Adipocyte (in vitro differentiated cells): Measurements from ENCODE around the gene CHGA.

ENCODE experiments used
- DNase-seq: peaks from one replicate; pipeline ENCODE4 v3.0.0-alpha.2; 2015; ENCODE audit warnings: low read depth
- H3K27me3 ChIP-seq: replicated peaks from 2 replicates; pipeline ENCODE4 v1.7.0; 2013; ENCODE audit warnings: mild to moderate bottlenecking, low read length, moderate library complexity; ENCODE audit not compliant: control insufficient read depth, insufficient read depth
- H3K36me3 ChIP-seq: 2 replicates; pipeline ENCODE4 v1.7.0; 2013; ENCODE audit warnings: low read length, mild to moderate bottlenecking, moderate library complexity; ENCODE audit not compliant: control insufficient read depth, insufficient read depth, severe bottlenecking
- H3K4me1 ChIP-seq: 2 replicates; pipeline ENCODE4 v1.7.0; 2013; ENCODE audit warnings: mild to moderate bottlenecking, low read length, moderate library complexity; ENCODE audit not compliant: control insufficient read depth, insufficient read depth
- H3K4me3 ChIP-seq: 2 replicates; pipeline ENCODE4 v1.7.0; 2013; ENCODE audit warnings: mild to moderate bottlenecking, low read length, moderate library complexity
- H3K9ac ChIP-seq: 2 replicates; pipeline ENCODE4 v1.7.0; 2013; ENCODE audit warnings: mild to moderate bottlenecking, low read length, moderate library complexity
- H3K9me3 ChIP-seq: 2 replicates; pipeline ENCODE4 v1.7.0; 2013; ENCODE audit warnings: mild to moderate bottlenecking, low read length, moderate library complexity; ENCODE audit not compliant: control insufficient read depth

CHGA gene

GRCh38 chr14:92932448-92933395, 9.8 kb downstream of the CHGA start:
- peaks cover 10% of the 10 kb centered on the region for H3K4me1 ChIP-seq
- DNase-seq: no peak
- no peak overlapping the region for H3K4me3 ChIP-seq
- no peaks in the 10 kb centered on the region for H3K36me3 ChIP-seq
- H3K27me3 ChIP-seq: peaks cover 45% of the 10 kb centered on the region
- H3K9ac ChIP-seq: no peak overlapping the region
- no peaks in the 10 kb centered on the region for H3K9me3 ChIP-seq

- H3K36me3 ChIP-seq: no peaks in the 10 kb centered on the region
- H3K9ac ChIP-seq: no peak overlapping the region
- no peak for DNase-seq
- no peaks in the 10 kb centered on the region for H3K9me3 ChIP-seq
- H3K4me1 ChIP-seq: peaks cover 10% of the 10 kb centered on the region
- peaks cover 43% of the 10 kb centered on the region for H3K27me3 ChIP-seq
- no peak overlapping the region for H3K4me3 ChIP-seq
These were observed 10.5 kb downstream of the CHGA start for GRCh38 chr14:92933481-92933880.

DNA sequence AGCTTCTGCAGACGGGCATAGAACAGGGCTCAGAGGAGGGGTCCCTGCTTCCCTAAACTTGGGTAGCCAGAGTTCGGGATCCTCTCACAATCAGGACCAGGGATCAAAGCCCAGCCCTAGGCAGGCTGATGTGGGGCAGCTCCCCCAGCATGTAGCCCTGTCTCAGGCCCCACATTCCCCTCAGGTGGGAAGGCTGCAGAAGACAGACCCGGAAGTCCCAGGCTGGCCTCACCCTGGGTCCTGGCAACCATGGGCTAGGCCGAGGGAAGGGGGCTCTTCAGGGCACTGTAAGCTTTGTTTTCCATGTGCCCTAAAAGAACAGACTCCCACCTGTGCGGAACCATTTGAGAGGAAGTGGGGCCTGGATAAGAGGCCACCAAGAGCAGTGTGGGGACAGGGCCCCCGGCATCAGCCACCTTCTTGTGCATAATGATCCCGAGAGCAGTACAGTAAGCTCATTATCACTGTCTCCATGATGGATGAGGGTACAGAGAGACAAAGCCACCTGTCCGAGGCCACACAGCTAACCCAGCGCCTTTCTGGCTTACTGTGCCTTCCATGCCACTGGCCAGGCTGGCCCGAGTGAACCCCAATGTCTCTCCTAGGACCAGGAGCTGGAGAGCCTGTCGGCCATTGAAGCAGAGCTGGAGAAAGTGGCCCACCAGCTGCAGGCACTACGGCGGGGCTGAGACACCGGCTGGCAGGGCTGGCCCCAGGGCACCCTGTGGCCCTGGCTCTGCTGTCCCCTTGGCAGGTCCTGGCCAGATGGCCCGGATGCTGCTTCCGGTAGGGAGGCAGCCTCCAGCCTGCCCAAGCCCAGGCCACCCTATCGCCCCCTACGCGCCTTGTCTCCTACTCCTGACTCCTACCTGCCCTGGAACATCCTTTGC, 11.5 kb downstream of the CHGA start:
- no peaks in the 10 kb centered on the region for H3K9me3 ChIP-seq
- H3K27me3 ChIP-seq: peaks cover 38% of the 10 kb centered on the region
- no peak overlapping the region for H3K4me3 ChIP-seq
- H3K36me3 ChIP-seq: no peaks in the 10 kb centered on the region
- H3K4me1 ChIP-seq: peaks cover 10% of the 10 kb centered on the region
- no peak for DNase-seq
- no peak overlapping the region for H3K9ac ChIP-seq

DNA sequence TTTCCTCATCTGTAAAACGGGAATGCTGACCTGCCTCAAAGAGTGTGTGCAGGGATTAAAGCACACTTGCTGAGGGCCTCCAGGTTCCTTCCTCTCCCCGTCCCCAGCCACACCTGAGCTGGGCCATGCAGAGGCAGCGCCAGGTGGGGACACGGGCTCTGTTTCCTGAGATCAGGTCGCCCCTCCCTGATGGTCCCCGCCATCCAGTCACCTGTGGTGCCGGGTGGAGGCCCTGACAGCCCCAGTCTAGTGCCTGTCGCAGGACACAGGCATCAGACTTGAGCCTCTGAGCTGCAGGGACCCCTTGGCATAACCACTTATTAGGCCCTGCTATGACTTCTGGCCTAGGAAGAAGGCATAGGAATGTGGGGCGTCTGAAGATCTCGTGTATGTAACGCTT, 12.5 kb downstream of the CHGA start:
- peaks cover 27% of the 10 kb centered on the region for H3K27me3 ChIP-seq
- no peak overlapping the region for H3K9ac ChIP-seq
- no peaks in the 10 kb centered on the region for H3K9me3 ChIP-seq
- no peak overlapping the region for H3K4me3 ChIP-seq
- H3K36me3 ChIP-seq: no peaks in the 10 kb centered on the region
- peaks cover 10% of the 10 kb centered on the region for H3K4me1 ChIP-seq
- DNase-seq: no peak

DNA sequence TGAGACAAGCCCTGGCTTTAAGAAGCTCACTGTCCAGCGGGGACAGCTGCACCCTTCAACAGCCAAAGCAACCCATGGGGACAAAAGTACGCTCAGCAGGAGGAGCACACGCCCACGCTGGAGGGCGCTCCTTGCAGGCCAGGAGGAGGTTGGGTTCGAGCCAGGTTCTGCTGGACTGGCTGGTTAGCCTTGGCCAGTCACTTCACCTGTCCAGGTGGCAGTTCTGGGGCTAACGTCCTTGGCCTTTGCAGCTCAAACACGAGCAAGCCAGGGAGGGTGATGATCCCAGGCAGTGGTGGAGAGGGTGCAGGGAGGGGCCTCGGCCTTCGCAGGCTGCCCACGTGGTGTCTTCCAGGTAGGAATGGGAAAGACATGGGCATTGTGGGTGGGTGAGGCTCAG, 13.1 kb downstream of the CHGA start:
- DNase-seq: no peak
- Histone ChIP-seq H3K9ac (no peak overlapping the region), H3K4me1 (peaks cover 5% of the 10 kb centered on the region), H3K4me3 (no peak overlapping the region), H3K9me3 (no peaks in the 10 kb centered on the region), H3K27me3 (peaks cover 25% of the 10 kb centered on the region), H3K36me3 (no peaks in the 10 kb centered on the region)

DNA sequence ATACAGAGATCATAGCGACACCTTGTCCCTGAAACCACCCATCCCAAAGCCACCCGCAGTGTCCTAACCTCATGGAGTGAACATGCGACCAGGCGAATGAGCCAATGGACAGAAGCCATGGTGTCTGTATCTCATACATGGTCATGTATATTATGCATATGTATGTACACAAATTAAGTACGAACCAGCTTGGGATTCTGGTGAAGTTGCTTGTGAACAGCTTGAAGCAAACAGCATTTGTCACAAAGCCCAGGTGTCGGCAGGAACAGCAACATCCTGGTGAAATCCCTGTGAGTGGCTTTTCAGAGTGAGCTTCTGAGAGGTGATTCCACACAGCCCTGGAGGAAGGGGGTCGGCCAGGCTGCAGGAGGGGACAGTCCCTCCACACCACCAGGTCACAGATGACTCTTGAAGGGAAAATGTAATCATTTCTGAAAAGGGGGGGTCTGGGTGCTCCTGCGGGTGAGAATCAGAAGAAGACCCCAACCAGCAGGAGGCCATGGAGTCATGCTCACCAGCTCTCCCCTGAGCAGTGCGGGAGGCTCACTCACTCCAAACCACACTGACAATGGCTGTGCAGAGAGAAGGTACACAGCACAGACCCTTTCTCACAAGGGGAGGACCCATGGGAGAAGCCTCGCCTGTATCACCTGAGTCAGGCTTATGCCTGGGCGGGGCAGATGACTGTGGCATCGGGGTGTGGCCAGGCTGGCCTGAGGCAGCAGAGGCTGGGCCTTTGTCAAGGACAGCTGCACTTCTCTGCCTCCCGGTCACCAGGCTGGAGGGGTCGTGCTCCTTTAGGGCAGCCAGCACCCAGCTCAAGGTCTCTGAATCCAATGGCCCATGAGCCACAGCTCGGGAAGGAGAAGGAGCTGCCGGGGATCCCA, 14.3 kb downstream of the CHGA start:
- Histone ChIP-seq H3K27me3 (peaks cover 25% of the 10 kb centered on the region), H3K36me3 (peaks cover 6% of the 10 kb centered on the region), H3K9ac (no peak overlapping the region), H3K4me3 (no peak overlapping the region), H3K4me1 (no peaks in the 10 kb centered on the region), H3K9me3 (no peaks in the 10 kb centered on the region)
- no peak for DNase-seq

DNA sequence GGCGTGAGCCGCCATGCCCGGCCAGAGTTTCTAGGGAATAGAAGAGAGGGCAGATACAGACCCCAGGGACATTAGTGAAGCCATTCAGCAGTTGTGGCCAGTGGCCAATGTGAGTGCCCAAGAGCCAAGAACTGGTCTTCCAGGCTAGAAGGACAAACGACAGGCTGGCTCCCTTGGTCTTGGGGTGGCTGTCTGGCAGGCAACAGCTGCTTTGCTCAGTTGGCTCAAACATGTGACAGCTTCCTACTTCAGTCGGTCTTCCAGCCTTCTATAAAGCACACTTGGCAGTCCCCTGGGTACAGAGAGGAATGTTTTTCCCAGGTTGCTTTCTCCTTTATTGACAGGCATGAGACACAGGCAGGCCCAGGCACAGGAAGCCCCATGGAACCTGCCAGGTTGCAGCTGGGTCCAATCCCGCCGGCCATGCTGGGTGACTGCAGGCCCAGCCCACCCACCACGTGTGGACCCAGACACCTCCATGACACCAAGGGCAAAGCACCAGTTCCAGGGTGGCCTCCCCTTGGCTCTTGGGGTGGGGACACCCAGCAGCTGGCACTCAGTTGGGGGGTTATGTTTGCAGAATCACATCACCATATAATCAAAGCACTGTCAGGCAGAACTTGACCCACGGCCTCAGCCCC, 15.4 kb downstream of the CHGA start:
- peaks cover 21% of the 10 kb centered on the region for H3K27me3 ChIP-seq
- no peak overlapping the region for H3K9ac ChIP-seq
- H3K4me1 ChIP-seq: no peaks in the 10 kb centered on the region
- H3K4me3 ChIP-seq: no peak overlapping the region
- H3K36me3 ChIP-seq: peaks cover 16% of the 10 kb centered on the region
- no peaks in the 10 kb centered on the region for H3K9me3 ChIP-seq
- DNase-seq: no peak

- no peaks in the 10 kb centered on the region for H3K4me1 ChIP-seq
- H3K9ac ChIP-seq: no peak overlapping the region
- no peak for DNase-seq
- peaks cover 21% of the 10 kb centered on the region for H3K36me3 ChIP-seq
- H3K9me3 ChIP-seq: no peaks in the 10 kb centered on the region
- H3K27me3 ChIP-seq: peaks cover 15% of the 10 kb centered on the region
- no peak overlapping the region for H3K4me3 ChIP-seq
These were observed 16.1 kb downstream of the CHGA start for GRCh38 chr14:92938890-92939671.

GRCh38 chr14:92939699-92940098, 16.7 kb downstream of the CHGA start:
- Histone ChIP-seq H3K4me3 (no peak overlapping the region), H3K9me3 (no peaks in the 10 kb centered on the region), H3K27me3 (peaks cover 9% of the 10 kb centered on the region), H3K9ac (no peak overlapping the region), H3K36me3 (peaks cover 23% of the 10 kb centered on the region), H3K4me1 (no peaks in the 10 kb centered on the region)
- no peak for DNase-seq

DNA sequence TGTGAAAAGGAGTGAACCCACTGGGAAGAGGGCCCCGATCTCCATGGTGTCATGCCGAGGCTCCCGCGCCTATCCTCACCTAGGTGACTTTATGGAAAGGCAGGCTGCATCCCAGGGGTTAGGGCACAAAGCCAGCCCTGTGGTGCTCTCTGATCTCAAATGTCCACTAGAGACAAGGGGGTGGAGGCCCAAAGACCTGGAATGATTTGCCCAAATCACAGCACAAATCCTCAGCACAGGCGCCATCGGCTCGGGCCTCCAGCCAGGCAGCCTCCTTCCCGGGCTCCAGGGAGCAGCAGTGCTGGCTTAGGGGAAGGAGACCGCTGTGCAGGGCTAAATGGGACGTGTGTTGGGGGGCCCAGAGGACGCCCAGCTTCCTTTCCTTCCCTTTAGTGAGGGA, 17.6 kb downstream of the CHGA start:
- DNase-seq: no peak
- no peaks in the 10 kb centered on the region for H3K4me1 ChIP-seq

More for the DNA sequence above, 17.6 kb downstream of the CHGA start:
- Histone ChIP-seq H3K27me3 (peaks cover 5% of the 10 kb centered on the region), H3K36me3 (peaks cover 32% of the 10 kb centered on the region), H3K9me3 (no peaks in the 10 kb centered on the region), H3K4me3 (no peak overlapping the region), H3K9ac (no peak overlapping the region)
